Eye (tissue), 1 donor: ENCODE data around the gene SLC9B1.

Source experiments
- DNase-seq: peaks from one replicate; pipeline ENCODE4 v3.0.0-alpha.2; 2015

The SLC9B1 gene

GRCh38 chr4:103019308-103020124, at the start of gene SLC9B1:
TSS of gene SLC9B1 (minus strand) at chr4:103019705. CDS start at chr4:102991711, 27,994 bp downstream.
- DNase-seq: peak; percentile 96

- DNase-seq: no peak
Measured at GRCh38 chr4:103067841-103068547, 48.5 kb upstream of the SLC9B1 start.

- DNase-seq: no peak
Measured at GRCh38 chr4:103060453-103061148, 41.1 kb upstream of the SLC9B1 start.

GRCh38 chr4:103054030-103054429, 34.5 kb upstream of the SLC9B1 start:
- no peak for DNase-seq

DNA sequence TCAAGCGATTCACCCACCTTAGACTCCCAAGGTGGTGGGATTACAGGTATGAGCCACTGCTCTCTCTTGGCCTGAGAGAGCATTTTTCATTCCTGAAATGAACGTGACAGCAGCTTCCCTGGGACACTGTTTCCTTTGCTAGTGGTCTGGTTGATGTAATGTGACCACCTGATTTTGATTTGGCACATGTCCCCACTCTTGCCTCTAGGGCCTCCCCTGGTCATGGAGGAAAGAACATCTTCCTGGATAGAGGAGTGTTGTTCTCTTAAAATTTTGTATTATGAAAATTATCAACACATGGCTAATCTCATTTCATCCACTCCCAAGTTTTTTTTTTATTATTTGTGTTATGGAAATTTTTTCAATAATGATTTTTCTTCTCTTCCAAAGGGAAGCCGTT, 33.3 kb upstream of the SLC9B1 start:
- DNase-seq: no peak

- DNase-seq: no peak
Measured at GRCh38 chr4:103052145-103052544, 32.6 kb upstream of the SLC9B1 start.

DNA sequence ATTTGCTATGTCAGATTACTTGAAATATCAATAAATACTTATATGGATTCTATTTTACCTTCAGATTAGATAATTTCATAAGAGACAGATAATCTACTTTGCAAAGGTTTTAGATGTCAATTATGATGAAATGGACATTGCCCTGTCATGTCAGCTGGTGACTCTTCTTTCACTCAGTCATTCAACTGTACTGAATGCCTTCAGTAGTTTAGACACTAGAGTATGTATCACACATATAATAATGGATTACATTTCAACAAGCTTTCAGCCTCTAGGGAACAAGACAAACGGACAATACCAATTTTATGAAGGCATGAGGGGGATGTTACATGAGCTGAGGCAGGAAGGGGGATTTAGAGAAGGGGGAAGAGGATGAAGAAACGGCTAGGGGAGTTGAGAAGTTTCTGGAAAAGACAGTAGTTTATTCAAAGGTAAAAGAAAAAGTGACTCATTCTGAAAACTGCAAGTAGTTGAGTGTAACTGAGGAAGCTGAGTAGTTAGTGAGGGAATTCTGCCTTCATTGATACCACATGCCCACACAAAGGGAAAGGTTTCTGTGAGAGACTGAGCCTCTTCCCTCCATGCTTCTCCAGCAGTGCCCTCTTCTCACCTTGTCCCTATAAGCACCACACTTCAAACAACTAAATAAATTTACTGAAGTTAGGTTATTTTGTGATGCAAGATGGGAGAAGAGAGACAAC, 31.4 kb upstream of the SLC9B1 start:
- no peak for DNase-seq

- DNase-seq: peak; percentile 43
Measured at GRCh38 chr4:103046416-103047290, 27.1 kb upstream of the SLC9B1 start.

GRCh38 chr4:103044183-103044582, 24.7 kb upstream of the SLC9B1 start:
- DNase-seq: no peak

- DNase-seq: no peak
Measured at GRCh38 chr4:103036169-103036568, 16.7 kb upstream of the SLC9B1 start.

DNA sequence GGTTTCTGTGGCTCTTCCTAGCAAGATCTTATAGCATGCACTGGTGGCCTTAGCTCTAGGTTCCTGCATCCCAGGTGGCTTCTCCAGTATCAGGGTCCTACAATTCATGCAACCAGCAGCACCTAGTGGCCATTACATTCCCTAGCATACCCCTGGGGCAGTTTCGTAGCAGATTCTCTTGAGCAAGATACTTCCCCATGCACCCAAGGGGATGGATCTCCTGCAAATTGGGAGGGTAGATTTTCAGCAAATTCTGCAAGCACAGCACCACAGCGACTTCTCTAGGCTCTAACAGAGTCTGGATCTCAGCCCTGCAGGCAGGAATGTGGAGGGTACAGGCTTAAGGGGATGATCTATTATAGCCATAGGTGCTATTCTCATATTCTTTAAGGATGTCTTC, 13.1 kb upstream of the SLC9B1 start:
- DNase-seq: no peak

DNA sequence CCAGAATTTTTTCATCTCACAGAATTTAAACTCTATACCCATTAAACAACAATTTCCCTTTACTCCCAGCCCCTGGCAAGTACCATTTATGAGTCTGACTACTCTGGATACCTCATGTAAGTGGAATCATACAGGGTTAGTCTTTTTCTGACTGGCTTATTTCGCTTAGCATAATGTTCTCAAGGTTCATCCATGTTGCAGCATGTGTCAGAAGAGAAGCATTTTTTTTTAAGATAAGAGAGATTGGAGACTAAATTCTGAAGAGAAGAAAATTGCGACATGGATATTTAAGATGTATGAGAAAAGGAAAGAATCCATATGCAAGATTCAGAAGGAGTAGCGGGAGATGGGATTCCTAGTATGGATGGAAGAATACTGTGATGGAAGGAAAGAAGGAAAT, 11.3 kb upstream of the SLC9B1 start:
- DNase-seq: no peak

GRCh38 chr4:103029300-103029699, 9.8 kb upstream of the SLC9B1 start:
- DNase-seq: no peak

DNA sequence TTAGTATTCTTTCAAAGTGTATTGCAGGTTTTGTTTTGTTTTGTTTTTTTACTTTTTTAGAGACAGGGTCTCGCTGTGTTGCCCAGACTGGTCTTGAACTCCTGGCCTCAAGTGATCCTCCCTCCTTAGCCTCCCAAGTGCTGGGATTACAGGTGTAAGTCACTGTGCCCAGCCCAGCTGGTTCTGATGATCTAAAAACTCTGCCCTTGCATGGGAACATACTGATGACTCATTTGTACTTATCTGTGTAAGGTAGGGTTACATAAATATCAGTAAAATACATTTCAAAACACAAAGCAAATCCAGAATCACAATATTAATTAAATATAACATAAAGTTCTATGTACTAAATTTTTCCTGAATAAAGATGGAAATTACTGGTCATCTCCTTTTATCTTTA, 7.4 kb upstream of the SLC9B1 start:
- no peak for DNase-seq

GRCh38 chr4:103024996-103025395, 5.5 kb upstream of the SLC9B1 start:
- no peak for DNase-seq

GRCh38 chr4:103021120-103021519, 1.6 kb upstream of the SLC9B1 start:
- no peak for DNase-seq

GRCh38 chr4:103018391-103019307, 856 bp downstream of the SLC9B1 start:
- DNase-seq: no peak

- no peak for DNase-seq
Measured at GRCh38 chr4:103012551-103012950, 7.0 kb downstream of the SLC9B1 start.

GRCh38 chr4:103012060-103012459, 7.4 kb downstream of the SLC9B1 start:
- peak; percentile 23 for DNase-seq

- DNase-seq: no peak
Measured at GRCh38 chr4:103011378-103012025, 8.0 kb downstream of the SLC9B1 start.
